ENCODE measurements around the gene BMP2.

- TF ChIP-seq, protein P1, sequence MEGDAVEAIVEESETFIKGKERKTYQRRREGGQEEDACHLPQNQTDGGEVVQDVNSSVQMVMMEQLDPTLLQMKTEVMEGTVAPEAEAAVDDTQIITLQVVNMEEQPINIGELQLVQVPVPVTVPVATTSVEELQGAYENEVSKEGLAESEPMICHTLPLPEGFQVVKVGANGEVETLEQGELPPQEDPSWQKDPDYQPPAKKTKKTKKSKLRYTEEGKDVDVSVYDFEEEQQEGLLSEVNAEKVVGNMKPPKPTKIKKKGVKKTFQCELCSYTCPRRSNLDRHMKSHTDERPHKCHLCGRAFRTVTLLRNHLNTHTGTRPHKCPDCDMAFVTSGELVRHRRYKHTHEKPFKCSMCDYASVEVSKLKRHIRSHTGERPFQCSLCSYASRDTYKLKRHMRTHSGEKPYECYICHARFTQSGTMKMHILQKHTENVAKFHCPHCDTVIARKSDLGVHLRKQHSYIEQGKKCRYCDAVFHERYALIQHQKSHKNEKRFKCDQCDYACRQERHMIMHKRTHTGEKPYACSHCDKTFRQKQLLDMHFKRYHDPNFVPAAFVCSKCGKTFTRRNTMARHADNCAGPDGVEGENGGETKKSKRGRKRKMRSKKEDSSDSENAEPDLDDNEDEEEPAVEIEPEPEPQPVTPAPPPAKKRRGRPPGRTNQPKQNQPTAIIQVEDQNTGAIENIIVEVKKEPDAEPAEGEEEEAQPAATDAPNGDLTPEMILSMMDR (IDR thresholded peaks at IDR 0.05) = no peak
- no peak for TF ChIP-seq EZH2 (IDR thresholded peaks at IDR 0.05; ENCODE audit: borderline replicate concordance, insufficient read depth, low read depth, low read length, poor library complexity, severe bottlenecking)
Observed at GRCh38 chr20:6756693-6757595, 10.5 kb upstream of the BMP2 start.
